GM12864 (cell line): Measurements from ENCODE around the gene DEPDC1.

Source experiments
- DNase-seq: peaks from one replicate; pipeline ENCODE4 v3.0.0-alpha.2; 2011; ENCODE audit warnings: low read depth
- H3K4me3 ChIP-seq: 2 replicates; pipeline ENCODE4 v1.5.1; 2011; ENCODE audit warnings: mild to moderate bottlenecking, low read depth, low read length, control low read depth
- TF ChIP-seq, protein P1 (sequence below): IDR thresholded peaks from 2 replicates; pipeline ENCODE4 v1.5.1; 2011; ENCODE audit warnings: low read depth, mild to moderate bottlenecking, moderate library complexity, low read length, control low read depth, inconsistent platforms; ENCODE audit errors: missing control alignments

DEPDC1 gene

DNA sequence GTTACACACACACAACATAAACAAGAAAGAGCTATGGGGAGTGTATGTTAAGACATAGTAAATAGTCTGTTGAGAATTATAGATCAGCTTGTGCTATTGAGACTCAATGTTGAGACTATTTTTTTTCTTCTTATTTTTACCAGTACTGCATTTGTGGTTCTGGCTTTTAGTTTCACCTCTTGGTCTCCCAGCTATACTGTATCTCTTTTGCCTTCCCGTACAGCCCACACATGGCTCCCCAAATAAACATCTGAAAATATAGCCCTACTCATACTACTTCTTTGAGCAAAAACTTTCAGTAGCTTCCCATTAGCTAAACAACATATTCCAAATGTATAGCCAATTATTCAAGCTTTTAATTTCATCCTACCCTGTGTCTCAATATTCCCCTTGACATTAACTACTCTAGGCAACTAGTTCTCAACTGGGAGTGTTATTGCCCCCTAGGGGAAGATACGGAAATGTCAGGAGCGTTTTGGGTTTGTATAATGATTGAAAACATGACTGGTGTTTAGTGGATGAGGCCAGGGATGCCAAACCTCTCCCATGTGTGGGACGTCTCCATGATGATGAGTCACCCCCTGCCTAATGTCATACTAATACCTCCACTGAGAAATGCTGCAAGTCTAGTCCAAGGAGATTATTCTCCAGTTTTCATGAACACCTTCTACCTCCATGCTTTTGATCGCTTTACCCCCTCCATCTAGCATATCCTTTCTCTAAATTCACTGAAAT is 53.9 kb downstream of the DEPDC1 start:
- TF ChIP-seq, protein P1, sequence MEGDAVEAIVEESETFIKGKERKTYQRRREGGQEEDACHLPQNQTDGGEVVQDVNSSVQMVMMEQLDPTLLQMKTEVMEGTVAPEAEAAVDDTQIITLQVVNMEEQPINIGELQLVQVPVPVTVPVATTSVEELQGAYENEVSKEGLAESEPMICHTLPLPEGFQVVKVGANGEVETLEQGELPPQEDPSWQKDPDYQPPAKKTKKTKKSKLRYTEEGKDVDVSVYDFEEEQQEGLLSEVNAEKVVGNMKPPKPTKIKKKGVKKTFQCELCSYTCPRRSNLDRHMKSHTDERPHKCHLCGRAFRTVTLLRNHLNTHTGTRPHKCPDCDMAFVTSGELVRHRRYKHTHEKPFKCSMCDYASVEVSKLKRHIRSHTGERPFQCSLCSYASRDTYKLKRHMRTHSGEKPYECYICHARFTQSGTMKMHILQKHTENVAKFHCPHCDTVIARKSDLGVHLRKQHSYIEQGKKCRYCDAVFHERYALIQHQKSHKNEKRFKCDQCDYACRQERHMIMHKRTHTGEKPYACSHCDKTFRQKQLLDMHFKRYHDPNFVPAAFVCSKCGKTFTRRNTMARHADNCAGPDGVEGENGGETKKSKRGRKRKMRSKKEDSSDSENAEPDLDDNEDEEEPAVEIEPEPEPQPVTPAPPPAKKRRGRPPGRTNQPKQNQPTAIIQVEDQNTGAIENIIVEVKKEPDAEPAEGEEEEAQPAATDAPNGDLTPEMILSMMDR: peak; percentile 69
- DNase-seq: peak; percentile 19
- no peak overlapping the region for H3K4me3 ChIP-seq

DNA sequence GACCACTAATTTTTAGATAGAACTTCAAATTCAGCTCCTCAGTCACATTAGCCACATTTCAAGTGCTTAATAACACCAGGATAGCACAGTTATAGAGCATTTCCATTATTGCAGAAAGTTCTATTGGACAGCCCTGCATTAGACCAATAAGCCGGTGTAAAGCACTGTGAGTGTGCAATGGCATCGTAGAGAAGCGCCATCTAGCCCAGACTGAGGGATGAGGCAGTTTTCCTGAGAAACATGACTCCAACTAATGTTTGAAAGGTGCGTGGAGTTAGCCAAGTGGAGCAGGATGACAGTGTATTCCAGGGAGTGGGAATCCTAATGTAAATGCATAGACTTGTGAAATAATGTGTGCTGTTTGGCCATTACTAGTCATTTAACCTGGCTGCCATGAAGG is 54.9 kb downstream of the DEPDC1 start:
- TF ChIP-seq, protein P1: no peak
- no peak overlapping the region for H3K4me3 ChIP-seq
- no peak for DNase-seq

DNA sequence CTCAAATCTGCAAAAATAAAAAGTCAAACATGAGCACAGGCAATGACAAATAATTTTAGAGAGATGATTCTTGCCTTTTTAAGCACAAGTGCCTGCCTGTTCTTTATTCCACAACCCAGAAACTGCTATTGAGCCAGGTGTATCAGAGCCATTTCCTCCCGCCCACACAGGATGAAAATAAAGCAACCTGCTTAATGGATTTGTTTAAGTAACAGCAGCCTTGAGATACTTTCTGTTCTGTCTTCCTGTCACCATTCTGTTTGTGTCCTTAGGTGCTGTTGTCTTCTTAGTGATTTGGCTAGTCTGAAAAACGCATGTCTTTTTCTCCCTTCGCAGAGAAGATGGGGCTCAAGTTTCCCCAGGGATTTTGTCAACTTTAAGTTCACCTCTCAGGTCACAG is 58.6 kb downstream of the DEPDC1 start:
- DNase-seq: peak; percentile 18

DNA sequence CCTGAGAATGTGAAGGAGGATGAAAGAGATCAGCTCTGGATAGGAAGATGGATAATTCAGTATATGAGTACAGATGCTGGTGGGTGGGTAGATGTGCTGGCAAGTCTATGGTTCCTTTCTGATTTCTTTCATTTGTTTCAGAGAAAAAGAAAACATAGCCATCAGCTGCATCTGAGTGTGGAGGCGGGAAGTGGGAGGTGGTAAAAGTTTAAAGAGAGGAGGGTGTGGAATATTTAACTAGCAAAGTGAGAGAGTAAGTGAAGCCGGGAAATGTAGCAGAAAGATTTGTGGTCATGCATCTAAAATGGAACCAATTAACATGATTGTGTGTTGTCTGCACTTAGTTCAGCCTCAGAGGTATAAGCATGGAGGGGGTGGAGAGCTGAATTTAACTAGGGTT is 63.5 kb downstream of the DEPDC1 start:
- H3K4me3 ChIP-seq: no peak overlapping the region
- DNase-seq: no peak
- TF ChIP-seq, protein P1: no peak

More for the DNA sequence above, 58.6 kb downstream of the DEPDC1 start:
- TF ChIP-seq, protein P1: no peak
- no peak overlapping the region for H3K4me3 ChIP-seq

DNA sequence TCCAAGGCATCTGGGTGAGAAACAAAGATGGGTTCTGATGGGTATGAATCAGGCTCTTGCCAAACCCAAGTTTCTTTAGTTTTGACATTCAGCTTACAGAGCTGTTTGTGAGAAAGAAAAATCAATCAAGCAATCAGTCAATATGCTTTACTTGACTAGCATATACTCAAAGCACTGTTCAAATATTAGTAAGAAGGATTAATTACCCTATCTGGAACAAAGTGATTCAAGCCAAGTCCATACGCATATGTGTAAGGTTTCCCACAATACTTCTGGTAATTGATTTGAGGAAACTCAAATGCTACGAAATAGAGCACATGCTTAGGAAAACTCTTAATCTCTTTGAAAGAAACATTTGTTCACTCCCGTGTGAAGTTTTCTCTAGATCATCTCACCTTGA is 65.8 kb downstream of the DEPDC1 start:
- no peak for DNase-seq
- TF ChIP-seq, protein P1: no peak
- no peak overlapping the region for H3K4me3 ChIP-seq

DNA sequence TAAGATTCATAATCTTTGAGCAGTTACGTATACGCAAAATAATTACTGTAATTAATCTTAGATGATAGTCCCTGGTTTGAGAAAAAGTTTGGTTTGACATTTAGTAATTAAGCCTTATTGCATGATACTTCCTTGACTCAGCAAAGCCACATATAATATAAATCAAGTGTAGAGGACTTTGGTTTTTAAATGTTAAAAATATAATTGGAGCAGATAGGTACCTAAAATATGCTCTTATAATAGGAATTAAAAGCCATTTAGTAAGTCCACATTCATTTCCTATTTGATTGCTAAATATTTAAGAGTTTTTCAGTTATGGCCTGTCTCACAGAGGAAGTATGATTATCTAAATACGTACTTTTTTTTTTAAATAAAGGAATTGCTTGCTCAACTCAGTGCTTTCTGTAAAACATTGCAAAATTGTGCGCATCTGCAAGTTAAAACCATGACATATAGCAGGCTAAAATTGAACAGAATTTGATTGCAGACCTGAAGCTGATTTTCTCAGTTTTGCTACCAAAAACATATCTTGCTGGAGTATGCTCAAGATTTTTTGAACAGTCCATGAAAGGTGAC is 67.6 kb downstream of the DEPDC1 start:
- no peak for DNase-seq
- H3K4me3 ChIP-seq: no peak overlapping the region
- TF ChIP-seq, protein P1: no peak

DNA sequence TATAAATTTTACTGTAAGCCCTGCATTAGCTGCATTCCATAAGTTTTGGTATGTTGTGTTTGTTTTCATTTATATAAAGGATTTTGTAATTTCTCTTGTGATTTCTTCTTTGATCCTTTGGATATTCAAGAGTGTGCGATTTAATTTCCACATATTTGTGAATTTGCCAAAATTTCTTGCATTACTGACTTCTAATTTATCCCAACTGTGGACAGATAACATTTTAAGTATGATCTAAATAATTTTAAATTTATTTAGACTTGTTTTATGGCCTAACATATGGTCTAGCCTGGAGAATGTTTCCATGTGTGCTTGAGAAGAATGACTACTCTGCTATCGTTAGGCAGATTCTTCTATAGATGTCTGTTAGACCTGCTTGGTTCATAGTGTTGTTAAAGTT is 70.3 kb downstream of the DEPDC1 start:
- no peak for DNase-seq
- H3K4me3 ChIP-seq: no peak overlapping the region
- TF ChIP-seq, protein P1: no peak
